HepG2 (cell line): ENCODE results near the gene DIAPH1. TPM values are rescaled to one million over a fixed set of nuclear protein-coding genes. Genes with fewer than 3 reads are reported as not detected.
A peak's percentile ranks its signal among the peaks of the same experiment; 100 is the strongest.

ENCODE experiments used
- ATAC-seq: fragments of 200-7000 bp; cut with Tn5 transposase; 3 replicates; pipeline ENCODE4 v1.9.1; 2020; ENCODE audit warnings: mild to moderate bottlenecking, moderate library complexity
- BruUV-seq: library from RNA; stranded (reverse); fragments of 400-500 nt; replicated peaks from 2 replicates; lab custom pipeline; 2021; lab: Mats Ljungman, UMichigan
- CTCF ChIA-PET: fragments of 300-600 bp; formaldehyde crosslinking; extraction: SDS; loops from one replicate; lab custom pipeline; 2021; ENCODE audit warnings: low total read pairs, inconsistent platforms, low intra/inter-chr PET ratio; lab: Yijun Ruan, JAX
- POLR2A ChIA-PET: fragments of 350-600 bp; sonication (Branson Sonifier 250); formaldehyde crosslinking; loops from one replicate; lab custom pipeline; 2020; ENCODE audit warnings: antibody characterized with exemption, inconsistent platforms; lab: Yijun Ruan, JAX
- DNase-seq: peaks from one replicate; pipeline ENCODE4 v3.0.0-alpha.2; 2015; ENCODE audit warnings: low spot score
- FAIRE-seq: peaks from 3 replicates; lab custom pipeline; 2011; peaks lifted over from hg19 to GRCh38; lab: Jason Lieb, UNC
- H2AFZ ChIP-seq: one replicate; pipeline ENCODE4 v1.6.1; 2011; ENCODE audit warnings: low read length, inconsistent platforms
- H3K27ac ChIP-seq: fragments of 300-600 bp; 3 replicates; pipeline ENCODE4 v1.8.0; 2011; ENCODE audit warnings: mixed run types, mild to moderate bottlenecking, mixed read lengths, low read length, inconsistent platforms; ENCODE audit not compliant: insufficient read depth; ENCODE audit errors: extremely low read length
- H3K27me3 ChIP-seq, 2 experiments: fragments of 200-600 bp in 1 of 2; 2 replicates in 1 of 2; 3 replicates in 1 of 2; pipeline versions ENCODE4 v1.6.0 to v1.8.0; 2011; ENCODE audit warnings: low read length in 2 of 2, mild to moderate bottlenecking in 2 of 2, moderate library complexity in 2 of 2, inconsistent platforms in 1 of 2; ENCODE audit not compliant: insufficient read depth in 2 of 2, control insufficient read depth in 1 of 2
- H3K36me3 ChIP-seq, 2 experiments: fragments of 200-600 bp in 1 of 2; replicated peaks in 1 of 2; 2 replicates in 1 of 2; 3 replicates in 1 of 2; pipeline versions ENCODE4 v1.5.1 to v1.8.0; 2011; ENCODE audit warnings: low read length in 2 of 2, inconsistent platforms in 1 of 2; ENCODE audit not compliant: insufficient read depth in 2 of 2, control insufficient read depth in 1 of 2
- H3K4me1 ChIP-seq: 2 replicates; pipeline ENCODE4 v1.5.1; 2012; ENCODE audit warnings: low read length, inconsistent platforms; ENCODE audit not compliant: insufficient read depth
- H3K4me2 ChIP-seq: 2 replicates; pipeline ENCODE4 v1.6.0; 2011; ENCODE audit warnings: low read depth, low read length, inconsistent platforms
- H3K4me3 ChIP-seq, 3 experiments: fragments of 200-600 bp in 1 of 3; sonication (generic), shearing (Covaris generic) in 1 of 3; replicated peaks in 1 of 3; 2 replicates each; pipeline ENCODE4 v1.5.1; 2011 to 2016; ENCODE audit warnings: low read length in 3 of 3, inconsistent platforms in 2 of 3, low read depth in 2 of 3, mild to moderate bottlenecking in 2 of 3, control low read depth in 1 of 3, mixed read lengths in 1 of 3; ENCODE audit not compliant: insufficient read depth in 1 of 3
- H3K79me2 ChIP-seq: one replicate; pipeline ENCODE4 v1.6.1; 2011; ENCODE audit warnings: low read length, inconsistent platforms; ENCODE audit not compliant: insufficient read depth
- H3K9ac ChIP-seq: 2 replicates; pipeline ENCODE4 v1.6.0; 2011; ENCODE audit warnings: mild to moderate bottlenecking, low read depth, low read length, inconsistent platforms; ENCODE audit not compliant: insufficient read depth
- H3K9me3 ChIP-seq: 2 replicates; pipeline ENCODE4 v1.5.1; 2012; ENCODE audit warnings: mild to moderate bottlenecking, low read length
- H4K20me1 ChIP-seq: 2 replicates; pipeline ENCODE4 v1.6.0; 2011; ENCODE audit warnings: inconsistent platforms, mild to moderate bottlenecking, low read length, moderate library complexity; ENCODE audit not compliant: insufficient read depth
- PPARG ChIP-seq: conservative IDR thresholded peaks from 2 replicates; pipeline ENCODE4 v1.6.1; 2016; ENCODE audit warnings: missing biosample characterization, missing genetic modification reagents
- SNAPC4 ChIP-seq: sonication (generic); formaldehyde crosslinking; IDR thresholded peaks from 2 replicates; pipeline ENCODE4 v1.4.0; 2020; ENCODE audit warnings: mild to moderate bottlenecking, missing genetic modification reagents
- ZNF652 ChIP-seq: IDR thresholded peaks from 2 replicates; pipeline ENCODE4 v1.6.1; 2016; ENCODE audit warnings: low read depth, borderline replicate concordance
- WGBS: methylation state at CpG from one replicate; pipeline ENCODE4 v1.1.6; 2017; ENCODE audit warnings: low lambda C conversion rate; 5-methylcytosine and 5-hydroxymethylcytosine counted together
- in situ Hi-C: cut with HindIII; loops from 2 replicates; pipeline ENCODE4 v1.10.0; 2017; ENCODE audit warnings: low pct_unique_long_range_greater_than_20kb; ENCODE audit not compliant: extremely low pct_ligation_motif_present
- intact Hi-C: fragments of 100-400 bp; cut with micrococcal nuclease; formaldehyde crosslinking; loops from one replicate; pipeline ENCODE4 v1.10.0; 2022; ENCODE audit not compliant: unreplicated experiment
- polyA plus RNA-seq, 8 experiments: library from polyadenylated mRNA; depleted of rRNA in 3 of 8; stranded (reverse) in 7 of 8; unstranded in 1 of 8; fragments of >200 nt; fragmentation: Illumina TruSeq in 4 of 8; extraction: Trizol in 4 of 8; gene quantifications; 2 replicates each; pipeline versions ENCODE4 v1.2.1 to v1.2.3, GENCODE V29; 2011 to 2016; ENCODE audit warnings: low read depth in 4 of 8, missing spikeins in 1 of 8, mixed read lengths in 1 of 8; ENCODE audit not compliant: insufficient read depth in 1 of 8
- total RNA-seq, 5 experiments: library from RNA; depleted of rRNA; stranded (reverse); fragments of >200 nt; fragmentation: Illumina TruSeq; extraction: Trizol; gene quantifications; 2 replicates each; pipeline ENCODE4 v1.2.3, GENCODE V29; 2016; ENCODE audit warnings: low read depth in 1 of 5

The DIAPH1 gene
- total and polyA plus RNA-seq, 2 of the 13 experiments (the other 11 are each of a cell fraction or from before 2014, with no cell fraction given): 25.1 to 33.9 TPM

- no peak for TF ChIP-seq SNAPC4
Observed at GRCh38 chr5:141485321-141486055, 133.3 kb downstream of the DIAPH1 start (continued).

- peak within 1 kb of the TSS; percentile 32; the same call in 1 of the 2 replicates for H3K4me2 ChIP-seq
- no TSS peak for BruUV-seq
- H3K9ac ChIP-seq: no peak within 1 kb of the TSS
- peaks cover 3 to 33% of the 10 kb centered on the region in 2 experiments for H3K27me3 ChIP-seq
- 48% methylated on average over 23 of the region's 39 CpGs for WGBS
- FAIRE-seq (no peak), DNase-seq (no peak), ATAC-seq (no peak)
- H2AFZ ChIP-seq: no peak within 1 kb of the TSS
- in situ Hi-C loops: no loop called here
- H4K20me1 ChIP-seq: no peaks in the 10 kb centered on the region
- H3K9me3 ChIP-seq: no peaks in the 10 kb centered on the region
- intact Hi-C loops: no loop called here
- TF ChIP-seq ZNF652 (CRISPR knock-in tag): peak; percentile 71
- no peak for TF ChIP-seq PPARG (CRISPR knock-in tag)
- H3K79me2 ChIP-seq: no peaks in the 10 kb centered on the region
- ChIA-PET CTCF (no interaction called here), POLR2A (no interaction called here)
- no peak within 1 kb of the TSS; a peak in 1 of 6 replicates for H3K4me3 ChIP-seq
- no peak within 1 kb of the TSS for H3K27ac ChIP-seq
- H3K36me3 ChIP-seq: no peaks in the 10 kb centered on the region
- no peaks in the 10 kb centered on the region for H3K4me1 ChIP-seq
Observed at GRCh38 chr5:141484641-141485311, 134.0 kb downstream of the DIAPH1 start, which contains the start of gene PCDHGC4. Gene PCDHGC4, plus strand, starts transcription at chr5:141485030. Its CDS starts 144 bp downstream, at chr5:141485174.
